Measurements from ENCODE around the gene SEC11C. TPM values are rescaled to one million over a fixed set of nuclear protein-coding genes. Genes with fewer than 3 reads are reported as not detected.

The SEC11C gene
- total and polyA plus RNA-seq, 9 of the 15 experiments (the other 6 are each of a cell fraction or from before 2014, with no cell fraction given), result 22.0 to 71.3 (median 36.5) TPM

DNA sequence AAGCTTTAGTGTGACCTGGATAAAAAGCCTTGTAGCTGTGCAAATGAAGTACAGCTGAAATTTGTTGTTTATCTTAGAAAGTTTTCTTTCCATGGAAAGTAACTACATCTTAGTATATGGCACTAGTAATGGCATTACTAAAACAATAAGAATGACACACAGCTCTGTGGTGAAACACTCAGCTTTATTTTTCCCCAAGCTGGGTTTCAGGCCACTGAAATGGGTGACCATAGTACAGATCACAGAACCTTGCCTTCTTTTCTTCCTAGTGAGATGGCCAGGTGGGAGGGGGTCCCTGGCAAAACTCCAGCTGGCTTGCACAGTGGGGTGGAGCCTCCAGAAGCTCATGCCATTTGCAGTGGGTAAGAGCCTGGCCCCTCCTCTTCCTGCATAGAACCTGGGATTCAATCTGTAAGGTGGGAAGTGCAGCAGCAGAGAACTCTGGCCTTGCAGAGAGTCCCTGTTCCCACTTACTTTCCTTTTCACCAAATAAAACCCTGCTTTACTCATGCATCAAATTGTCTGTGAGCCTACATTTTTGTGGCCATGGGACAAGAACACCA lies 62.7 kb downstream of the SEC11C start:
- Histone ChIP-seq H2AFZ (ENCODE audit: low read depth, low read length) (no peak overlapping the region), H3K4me2 (ENCODE audit: insufficient read depth, low read length) (no peak overlapping the region), H3K79me2 (ENCODE audit: control insufficient read depth, insufficient read depth, low read length) (no peaks in the 10 kb centered on the region), H3K36me3 (ENCODE audit: control insufficient read depth, insufficient read depth, low read length) (no peaks in the 10 kb centered on the region), H3K9ac (ENCODE audit: insufficient read depth in 1 of 2, low read depth in 2 of 2, low read length in 2 of 2) (no peak overlapping the region), H3K4me3 (no peak overlapping the region), H4K20me1 (replicated peaks; ENCODE audit: control insufficient read depth, insufficient read depth, low read length) (no peaks in the 10 kb centered on the region), H3K9me3 (replicated peaks; ENCODE audit: control insufficient read depth, insufficient read depth, low read depth, low read length) (no peaks in the 10 kb centered on the region), H3K9me1 (ENCODE audit: control insufficient read depth, insufficient read depth, low read length) (no peaks in the 10 kb centered on the region), H3K27me3 (ENCODE audit: control insufficient read depth in 2 of 2, insufficient read depth in 2 of 2, low read length in 2 of 2) (no peaks in the 10 kb centered on the region), H3K27ac (ENCODE audit: extremely low read depth, low read depth, low read length) (no peak overlapping the region), H3K4me1 (replicated peaks in 1 of 2; ENCODE audit: control insufficient read depth in 2 of 2, insufficient read depth in 2 of 2, low read length in 2 of 2) (no peaks in the 10 kb centered on the region)
- ChIA-PET CTCF (ENCODE audit: low intra/inter-chr PET ratio) (no interaction called here), POLR2A (interaction anchor here (1.4 kb wide), 1 partner anchor 14 kb away, joined by 3 read pairs; no protein-coding TSS in a partner anchor)
- in situ Hi-C loops (cut with MboI), result no loop called here
- no peak for FAIRE-seq
- intact Hi-C loops (cut with micrococcal nuclease), result loop anchor here (5.0 kb wide), 1 partner anchor 200 kb away; no protein-coding TSS in a partner anchor
- TF ChIP-seq, protein P1, sequence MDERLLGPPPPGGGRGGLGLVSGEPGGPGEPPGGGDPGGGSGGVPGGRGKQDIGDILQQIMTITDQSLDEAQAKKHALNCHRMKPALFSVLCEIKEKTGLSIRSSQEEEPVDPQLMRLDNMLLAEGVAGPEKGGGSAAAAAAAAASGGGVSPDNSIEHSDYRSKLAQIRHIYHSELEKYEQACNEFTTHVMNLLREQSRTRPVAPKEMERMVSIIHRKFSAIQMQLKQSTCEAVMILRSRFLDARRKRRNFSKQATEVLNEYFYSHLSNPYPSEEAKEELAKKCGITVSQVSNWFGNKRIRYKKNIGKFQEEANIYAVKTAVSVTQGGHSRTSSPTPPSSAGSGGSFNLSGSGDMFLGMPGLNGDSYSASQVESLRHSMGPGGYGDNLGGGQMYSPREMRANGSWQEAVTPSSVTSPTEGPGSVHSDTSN (CRISPR knock-in tag; IDR thresholded peaks at IDR 0.05; ENCODE audit: low read depth), result no peak
- TF ChIP-seq, protein P1 (tag; conservative IDR thresholded peaks at IDR 0.05; ENCODE audit: low read depth), result no peak
- no peak for TF ChIP-seq RBBP5 (IDR thresholded peaks at IDR 0.05; ENCODE audit: borderline replicate concordance, insufficient read depth, low read length, poor library complexity, severe bottlenecking)
- no peak for TF ChIP-seq ZNF324 (CRISPR knock-in tag; IDR thresholded peaks at IDR 0.05)
- TF ChIP-seq GTF2E2 (tag; IDR thresholded peaks at IDR 0.05), result no peak
- no peak for TF ChIP-seq HMG20B (CRISPR knock-in tag; IDR thresholded peaks at IDR 0.05)
- TF ChIP-seq ELF2 (CRISPR knock-in tag; IDR thresholded peaks at IDR 0.05), result no peak
- TF ChIP-seq, protein P2, sequence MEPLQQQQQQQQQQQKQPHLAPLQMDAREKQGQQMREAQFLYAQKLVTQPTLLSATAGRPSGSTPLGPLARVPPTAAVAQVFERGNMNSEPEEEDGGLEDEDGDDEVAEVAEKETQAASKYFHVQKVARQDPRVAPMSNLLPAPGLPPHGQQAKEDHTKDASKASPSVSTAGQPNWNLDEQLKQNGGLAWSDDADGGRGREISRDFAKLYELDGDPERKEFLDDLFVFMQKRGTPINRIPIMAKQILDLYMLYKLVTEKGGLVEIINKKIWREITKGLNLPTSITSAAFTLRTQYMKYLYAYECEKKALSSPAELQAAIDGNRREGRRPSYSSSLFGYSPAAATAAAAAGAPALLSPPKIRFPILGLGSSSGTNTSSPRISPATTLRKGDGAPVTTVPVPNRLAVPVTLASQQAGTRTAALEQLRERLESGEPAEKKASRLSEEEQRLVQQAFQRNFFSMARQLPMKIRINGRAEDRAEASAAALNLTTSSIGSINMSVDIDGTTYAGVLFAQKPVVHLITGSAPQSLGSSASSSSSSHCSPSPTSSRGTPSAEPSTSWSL (CRISPR knock-in tag; IDR thresholded peaks at IDR 0.05; ENCODE audit: borderline replicate concordance), result no peak
- no peak for TF ChIP-seq SETDB1 (IDR thresholded peaks at IDR 0.05; ENCODE audit: low read length)
- TF ChIP-seq, protein P3, sequence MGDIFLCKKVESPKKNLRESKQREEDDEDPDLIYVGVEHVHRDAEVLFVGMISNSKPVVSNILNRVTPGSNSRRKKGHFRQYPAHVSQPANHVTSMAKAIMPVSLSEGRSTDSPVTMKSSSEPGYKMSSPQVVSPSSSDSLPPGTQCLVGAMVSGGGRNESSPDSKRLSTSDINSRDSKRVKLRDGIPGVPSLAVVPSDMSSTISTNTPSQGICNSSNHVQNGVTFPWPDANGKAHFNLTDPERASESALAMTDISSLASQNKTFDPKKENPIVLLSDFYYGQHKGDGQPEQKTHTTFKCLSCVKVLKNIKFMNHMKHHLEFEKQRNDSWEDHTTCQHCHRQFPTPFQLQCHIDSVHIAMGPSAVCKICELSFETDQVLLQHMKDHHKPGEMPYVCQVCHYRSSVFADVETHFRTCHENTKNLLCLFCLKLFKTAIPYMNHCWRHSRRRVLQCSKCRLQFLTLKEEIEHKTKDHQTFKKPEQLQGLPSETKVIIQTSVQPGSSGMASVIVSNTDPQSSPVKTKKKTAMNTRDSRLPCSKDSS (IDR thresholded peaks at IDR 0.05; ENCODE audit: low read depth, partially characterized antibody), result no peak
- TF ChIP-seq HMG20A (CRISPR knock-in tag; conservative IDR thresholded peaks at IDR 0.05), result no peak
- no peak for TF ChIP-seq ZNF77 (CRISPR knock-in tag; IDR thresholded peaks at IDR 0.05)
- TF ChIP-seq, protein P4, sequence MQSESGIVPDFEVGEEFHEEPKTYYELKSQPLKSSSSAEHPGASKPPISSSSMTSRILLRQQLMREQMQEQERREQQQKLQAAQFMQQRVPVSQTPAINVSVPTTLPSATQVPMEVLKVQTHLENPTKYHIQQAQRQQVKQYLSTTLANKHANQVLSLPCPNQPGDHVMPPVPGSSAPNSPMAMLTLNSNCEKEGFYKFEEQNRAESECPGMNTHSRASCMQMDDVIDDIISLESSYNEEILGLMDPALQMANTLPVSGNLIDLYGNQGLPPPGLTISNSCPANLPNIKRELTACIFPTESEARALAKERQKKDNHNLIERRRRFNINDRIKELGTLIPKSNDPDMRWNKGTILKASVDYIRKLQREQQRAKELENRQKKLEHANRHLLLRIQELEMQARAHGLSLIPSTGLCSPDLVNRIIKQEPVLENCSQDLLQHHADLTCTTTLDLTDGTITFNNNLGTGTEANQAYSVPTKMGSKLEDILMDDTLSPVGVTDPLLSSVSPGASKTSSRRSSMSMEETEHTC (IDR thresholded peaks at IDR 0.05), result no peak
- no peak for TF ChIP-seq ZNF121 (CRISPR knock-in tag; conservative IDR thresholded peaks at IDR 0.05)
- TF ChIP-seq BMI1 (IDR thresholded peaks at IDR 0.05; ENCODE audit: low read length), result no peak
- no peak for TF ChIP-seq RB1 (IDR thresholded peaks at IDR 0.05; ENCODE audit: low read depth)
- no peak for TF ChIP-seq NCOA1 (IDR thresholded peaks at IDR 0.05; ENCODE audit: low read depth)
- no peak for TF ChIP-seq HSF4 (CRISPR knock-in tag; IDR thresholded peaks at IDR 0.05; ENCODE audit: borderline replicate concordance)
- BruUV-seq (replicated peaks), result no TSS peak
- no peak for ATAC-seq
- no peak for DNase-seq (ENCODE audit: extremely low read depth in 1 of 4, low spot score in 3 of 4)
